GM06990 (cell line): ENCODE measurements around the gene LTBP3.

Experiments
- DNase-seq: peaks from one replicate; pipeline ENCODE4 v3.0.0-alpha.2; 2011; ENCODE audit not compliant: insufficient read length; ENCODE audit errors: extremely low read depth
- H3K27me3 ChIP-seq: replicated peaks from 2 replicates; pipeline ENCODE4 v1.6.0; 2011; ENCODE audit warnings: low read length; ENCODE audit not compliant: control insufficient read depth, insufficient read depth
- H3K36me3 ChIP-seq: 2 replicates; pipeline ENCODE4 v1.5.1; 2011; ENCODE audit warnings: low read length; ENCODE audit not compliant: control insufficient read depth, insufficient read depth
- H3K4me3 ChIP-seq: replicated peaks from 2 replicates; pipeline ENCODE4 v1.5.1; 2011; ENCODE audit warnings: low read depth, mild to moderate bottlenecking, control low read depth, low read length
- CTCF ChIP-seq: IDR thresholded peaks from 2 replicates; pipeline ENCODE4 v1.5.1; 2011; ENCODE audit warnings: low read length, control low read depth, mild to moderate bottlenecking, inconsistent platforms; ENCODE audit not compliant: insufficient read depth, poor library complexity, severe bottlenecking

The LTBP3 gene

GRCh38 chr11:65558002-65558929 is at the start of gene LTBP3:
Gene LTBP3 (minus strand): TSS chr11:65558359. CDS start chr11:65557959, 400 bp downstream.
- Histone ChIP-seq H3K4me3 (peak within 1 kb of the TSS; percentile 48), H3K27me3 (no peaks in the 10 kb centered on the region; the same call in 1 of the 2 replicates), H3K36me3 (no peaks in the 10 kb centered on the region)
- DNase-seq = no peak
- no peak for TF ChIP-seq CTCF

- DNase-seq = no peak
- TF ChIP-seq CTCF = no peak
- H3K4me3 ChIP-seq = no peak overlapping the region
- no peaks in the 10 kb centered on the region for H3K27me3 ChIP-seq
- peaks cover 48% of the 10 kb centered on the region for H3K36me3 ChIP-seq
Observed at GRCh38 chr11:65606876-65607613, 48.9 kb upstream of the LTBP3 start.

GRCh38 chr11:65604258-65604657 is 46.1 kb upstream of the LTBP3 start:
- no peak for TF ChIP-seq CTCF
- no peaks in the 10 kb centered on the region for H3K27me3 ChIP-seq
- H3K36me3 ChIP-seq = peaks cover 43% of the 10 kb centered on the region
- no peak for DNase-seq
- H3K4me3 ChIP-seq = no peak overlapping the region

- no peak overlapping the region for H3K4me3 ChIP-seq
- no peaks in the 10 kb centered on the region for H3K27me3 ChIP-seq
- no peak for DNase-seq
- peaks cover 29% of the 10 kb centered on the region for H3K36me3 ChIP-seq
- no peak for TF ChIP-seq CTCF
Observed at GRCh38 chr11:65599955-65600246, 41.7 kb upstream of the LTBP3 start.

GRCh38 chr11:65599216-65599954 is 41.2 kb upstream of the LTBP3 start:
- Histone ChIP-seq H3K4me3 (no peak overlapping the region), H3K36me3 (peaks cover 25% of the 10 kb centered on the region), H3K27me3 (no peaks in the 10 kb centered on the region)
- DNase-seq = no peak
- TF ChIP-seq CTCF = no peak
